NCI-H2171 treated with DMSO at 0.1 percent for 48 hours (cell line): ENCODE data around the gene OR51V1.
"Not testable (repeated sequence)": the region's sequence is repeated elsewhere in the genome, so short reads cannot be mapped to it uniquely, and the experiment has no call there.

ENCODE experiments used
- DNase-seq: peaks from one replicate; lab custom pipeline; 2025; lab: John Stamatoyannopoulos, UW

Gene OR51V1

DNA sequence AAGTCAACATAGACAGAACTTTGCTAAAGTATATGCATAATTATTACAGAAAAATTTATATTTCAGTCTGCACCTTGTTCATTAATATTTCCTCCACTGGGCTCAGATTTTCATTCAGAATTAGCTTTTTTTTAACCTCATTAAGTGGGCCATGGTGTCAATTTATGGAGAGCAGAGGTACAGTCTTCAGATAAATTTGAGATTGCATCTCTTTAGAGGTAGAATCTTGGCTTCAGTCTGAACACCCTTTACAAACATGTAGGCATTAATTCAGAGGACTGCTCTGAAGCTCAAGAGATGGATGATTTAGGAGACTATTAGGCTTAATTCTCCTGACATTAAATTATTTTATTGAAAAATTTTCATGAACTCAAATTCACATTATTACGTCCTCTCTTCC is 29.8 kb upstream of the OR51V1 start:
- DNase-seq, result no peak

DNA sequence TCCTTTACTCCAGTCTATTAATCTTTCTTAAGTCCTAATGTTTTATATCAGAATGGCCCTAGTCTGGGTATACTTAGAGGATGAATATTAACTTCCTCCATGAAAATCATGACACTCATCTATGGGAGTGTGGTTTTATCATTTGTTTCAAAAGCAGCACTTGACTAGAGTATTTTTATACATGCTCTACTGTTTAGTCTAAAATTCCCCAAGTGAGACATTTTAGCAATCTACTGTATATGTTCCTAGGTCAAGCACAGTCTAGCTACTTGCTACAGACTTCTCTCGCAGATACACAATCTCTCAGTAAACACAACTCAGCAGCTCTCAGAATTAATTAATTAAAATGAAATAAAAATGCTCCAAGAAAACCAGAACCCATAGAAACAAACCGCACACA is 29.3 kb upstream of the OR51V1 start:
- no peak for DNase-seq

DNA sequence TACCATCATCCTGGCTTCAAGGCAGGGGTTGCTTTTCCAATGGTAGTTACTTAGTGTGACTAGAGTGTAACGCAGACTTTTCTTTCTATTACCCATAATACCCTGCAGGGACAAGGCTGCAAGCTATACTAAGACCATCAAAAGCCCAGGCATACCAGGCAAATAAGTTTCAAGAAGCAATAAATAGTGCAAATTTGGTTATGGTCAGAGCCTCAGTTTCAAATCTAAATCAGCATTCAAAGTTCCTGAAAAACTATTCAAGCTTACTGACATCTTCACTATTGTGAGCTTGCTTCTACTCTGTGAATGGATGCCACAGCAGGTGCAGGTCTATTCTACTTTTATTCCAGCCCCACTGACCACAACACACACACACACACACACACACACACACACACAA is 28.9 kb upstream of the OR51V1 start:
- DNase-seq, result no peak

DNA sequence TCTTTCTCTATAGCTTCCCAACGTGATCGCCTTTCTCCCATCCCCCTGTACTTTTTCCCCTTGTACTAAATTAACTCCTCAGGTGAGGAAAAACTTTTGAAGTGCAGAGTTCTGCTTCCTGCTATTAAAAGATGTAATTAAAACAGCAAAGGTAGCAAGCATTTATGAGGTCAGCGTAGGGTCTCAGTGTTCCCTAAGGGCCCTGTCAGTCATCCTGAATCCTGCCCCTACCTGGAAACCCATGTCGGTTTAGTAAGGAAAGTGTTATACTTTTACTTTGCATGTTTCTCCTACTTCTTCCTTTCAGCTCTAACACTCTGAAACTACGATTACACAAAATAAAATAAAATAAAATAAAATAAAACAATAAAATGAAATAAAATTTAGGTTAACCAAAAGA is 27.6 kb upstream of the OR51V1 start:
- no peak for DNase-seq

DNA sequence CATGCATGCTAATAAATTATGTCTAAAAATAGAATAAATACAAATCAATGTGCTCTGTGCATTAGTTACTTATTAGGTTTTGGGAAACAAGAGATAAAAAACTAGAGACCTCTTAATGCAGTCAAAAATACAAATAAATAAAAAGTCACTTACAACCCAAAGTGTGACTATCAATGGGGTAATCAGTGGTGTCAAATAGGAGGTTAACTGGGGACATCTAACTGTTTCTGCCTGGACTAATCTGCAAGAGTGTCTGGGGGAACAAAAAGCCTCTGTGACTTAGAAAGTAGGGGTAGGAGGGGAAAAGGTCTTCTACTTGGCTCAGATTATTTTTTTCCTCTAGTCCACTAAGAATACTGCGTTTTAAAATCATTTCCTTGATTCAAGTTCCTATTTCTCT is 27.2 kb upstream of the OR51V1 start:
- DNase-seq, result no peak

DNA sequence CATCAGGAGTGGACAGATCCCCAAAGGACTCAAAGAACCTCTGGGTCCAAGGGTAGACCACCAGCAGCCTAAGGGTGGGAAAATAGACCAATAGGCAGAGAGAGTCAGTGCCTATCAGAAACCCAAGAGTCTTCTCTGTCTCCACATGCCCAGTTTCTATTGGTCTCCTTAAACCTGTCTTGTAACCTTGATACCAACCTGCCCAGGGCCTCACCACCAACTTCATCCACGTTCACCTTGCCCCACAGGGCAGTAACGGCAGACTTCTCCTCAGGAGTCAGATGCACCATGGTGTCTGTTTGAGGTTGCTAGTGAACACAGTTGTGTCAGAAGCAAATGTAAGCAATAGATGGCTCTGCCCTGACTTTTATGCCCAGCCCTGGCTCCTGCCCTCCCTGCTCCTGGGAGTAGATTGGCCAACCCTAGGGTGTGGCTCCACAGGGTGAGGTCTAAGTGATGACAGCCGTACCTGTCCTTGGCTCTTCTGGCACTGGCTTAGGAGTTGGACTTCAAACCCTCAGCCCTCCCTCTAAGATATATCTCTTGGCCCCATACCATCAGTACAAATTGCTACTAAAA is 26.3 kb upstream of the OR51V1 start, which contains the start of gene HBB:
Gene HBB (minus strand): TSS at position 340 of the 579 bp plus-strand sequence. CDS start 50 bp downstream, at position 290.
- DNase-seq, result peak; percentile 26

DNA sequence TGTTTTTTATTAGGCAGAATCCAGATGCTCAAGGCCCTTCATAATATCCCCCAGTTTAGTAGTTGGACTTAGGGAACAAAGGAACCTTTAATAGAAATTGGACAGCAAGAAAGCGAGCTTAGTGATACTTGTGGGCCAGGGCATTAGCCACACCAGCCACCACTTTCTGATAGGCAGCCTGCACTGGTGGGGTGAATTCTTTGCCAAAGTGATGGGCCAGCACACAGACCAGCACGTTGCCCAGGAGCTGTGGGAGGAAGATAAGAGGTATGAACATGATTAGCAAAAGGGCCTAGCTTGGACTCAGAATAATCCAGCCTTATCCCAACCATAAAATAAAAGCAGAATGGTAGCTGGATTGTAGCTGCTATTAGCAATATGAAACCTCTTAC is 25.0 kb upstream of the OR51V1 start:
- no peak for DNase-seq

DNA sequence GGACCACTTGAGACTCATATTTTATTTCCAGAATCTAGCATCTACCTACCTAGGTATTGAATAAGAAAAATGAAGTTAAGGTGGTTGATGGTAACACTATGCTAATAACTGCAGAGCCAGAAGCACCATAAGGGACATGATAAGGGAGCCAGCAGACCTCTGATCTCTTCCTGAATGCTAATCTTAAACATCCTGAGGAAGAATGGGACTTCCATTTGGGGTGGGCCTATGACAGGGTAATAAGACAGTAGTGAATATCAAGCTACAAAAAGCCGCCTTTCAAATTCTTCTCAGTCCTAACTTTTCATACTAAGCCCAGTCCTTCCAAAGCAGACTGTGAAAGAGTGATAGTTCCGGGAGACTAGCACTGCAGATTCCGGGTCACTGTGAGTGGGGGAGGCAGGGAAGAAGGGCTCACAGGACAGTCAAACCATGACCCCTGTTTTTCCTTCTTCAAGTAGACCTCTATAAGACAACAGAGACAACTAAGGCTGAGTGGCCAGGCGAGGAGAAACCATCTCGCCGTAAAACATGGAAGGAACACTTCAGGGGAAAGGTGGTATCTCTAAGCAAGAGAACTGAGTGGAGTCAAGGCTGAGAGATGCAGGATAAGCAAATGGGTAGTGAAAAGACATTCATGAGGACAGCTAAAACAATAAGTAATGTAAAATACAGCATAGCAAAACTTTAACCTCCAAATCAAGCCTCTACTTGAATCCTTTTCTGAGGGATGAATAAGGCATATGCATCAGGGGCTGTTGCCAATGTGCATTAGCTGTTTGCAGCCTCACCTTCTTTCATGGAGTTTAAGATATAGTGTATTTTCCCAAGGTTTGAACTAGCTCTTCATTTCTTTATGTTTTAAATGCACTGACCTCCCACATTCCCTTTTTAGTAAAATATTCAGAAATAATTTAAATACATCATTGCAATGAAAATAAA is 24.3 kb upstream of the OR51V1 start:
- no peak for DNase-seq

DNA sequence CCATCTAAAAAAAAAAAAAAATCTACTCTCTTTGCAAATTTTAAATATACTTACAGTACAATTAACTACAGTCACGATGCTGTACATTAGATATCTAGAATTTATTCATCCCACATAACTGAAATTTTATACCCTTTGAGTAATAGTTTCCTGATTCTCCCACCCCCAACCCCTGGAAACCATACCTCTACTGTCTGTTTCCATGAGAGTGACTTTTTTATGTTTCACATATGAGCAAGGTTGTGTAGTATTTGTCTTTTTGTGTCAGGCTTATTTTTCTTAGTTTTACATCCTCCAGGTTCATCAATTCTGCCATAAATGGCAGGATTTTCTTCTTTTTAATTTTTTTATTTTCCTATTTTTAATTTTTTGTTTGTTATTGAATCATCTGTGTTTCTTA is 23.2 kb upstream of the OR51V1 start:
- no peak for DNase-seq

DNA sequence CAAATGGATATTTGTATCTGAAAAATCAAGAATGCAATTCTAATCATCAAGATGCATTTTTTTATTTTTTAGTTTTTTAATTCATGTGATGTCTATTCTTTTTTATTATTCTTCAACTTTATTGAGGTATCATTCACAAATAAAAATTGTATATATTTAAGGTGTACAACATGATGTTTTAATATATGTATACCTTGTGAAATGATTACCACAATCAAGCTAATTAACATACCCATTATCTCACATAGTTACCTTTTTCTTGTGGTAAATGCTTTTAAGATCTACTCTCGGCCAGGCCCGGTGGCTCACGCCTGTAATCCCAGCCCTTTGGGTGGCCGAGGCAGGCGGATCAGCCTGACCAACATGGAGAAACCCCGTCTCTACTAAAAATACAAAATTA is 22.7 kb upstream of the OR51V1 start:
- no peak for DNase-seq

DNA sequence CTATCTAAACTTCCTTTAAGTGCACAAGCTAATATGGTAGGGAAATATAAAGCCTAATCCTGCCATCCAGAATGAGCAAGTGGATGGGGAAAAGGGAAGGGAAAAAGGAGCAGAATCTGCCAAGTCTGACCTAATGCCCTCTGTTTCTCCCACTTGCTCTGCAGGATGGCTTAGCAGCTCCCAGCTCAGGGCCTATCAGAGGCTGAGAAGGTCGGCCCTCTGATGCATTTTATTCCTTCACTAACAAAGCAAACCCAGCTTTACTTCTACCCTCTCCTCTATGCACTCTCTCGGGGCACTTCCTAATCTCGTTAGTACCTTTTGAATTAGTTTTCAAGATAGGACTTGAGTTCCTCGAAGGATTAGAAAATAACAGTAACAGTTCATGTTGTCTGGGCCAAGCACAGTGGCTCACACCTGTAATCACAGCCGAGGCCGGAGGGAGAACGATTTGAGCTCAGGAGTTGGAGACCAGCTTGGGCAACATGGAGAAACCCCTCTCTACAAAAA is 9.9 kb upstream of the OR51V1 start:
- DNase-seq, result no peak

DNA sequence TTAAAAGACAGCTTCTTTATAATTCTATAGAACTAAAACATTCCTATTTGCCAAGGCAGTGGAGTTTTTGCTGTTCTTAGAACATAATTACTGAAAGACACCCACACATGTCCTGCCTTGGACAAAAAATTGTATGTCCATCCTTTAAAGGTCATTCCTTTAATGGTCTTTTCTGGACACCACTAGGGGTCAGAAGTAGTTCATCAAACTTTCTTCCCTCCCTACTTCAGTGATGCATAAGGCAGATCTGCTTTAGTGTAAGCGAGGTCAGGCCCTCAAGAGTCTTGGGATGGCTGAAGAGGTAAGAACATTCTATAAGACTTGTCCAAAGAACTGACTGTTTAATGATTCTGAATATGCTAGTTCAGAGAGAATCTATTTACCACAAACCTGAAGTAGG is 4.3 kb upstream of the OR51V1 start:
- DNase-seq, result no peak

DNA sequence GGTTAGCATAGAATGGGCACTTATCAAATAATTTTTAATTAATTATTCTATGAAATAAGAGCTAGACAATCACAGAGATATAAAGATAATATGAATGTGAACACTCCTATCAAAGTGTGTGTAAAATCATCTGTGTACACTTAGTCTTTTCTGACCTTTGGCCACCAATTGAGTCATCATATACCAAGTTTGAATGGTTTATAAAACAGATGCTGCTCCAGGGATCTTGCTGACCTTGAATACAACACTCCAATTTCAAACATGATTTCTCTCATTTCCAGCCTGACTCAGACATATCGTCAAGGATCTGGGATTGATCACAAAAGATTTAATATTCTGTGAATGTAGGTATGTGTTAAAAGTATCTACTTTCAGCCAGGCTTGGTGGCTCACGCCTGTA is 2.9 kb upstream of the OR51V1 start:
- DNase-seq, result no peak

DNA sequence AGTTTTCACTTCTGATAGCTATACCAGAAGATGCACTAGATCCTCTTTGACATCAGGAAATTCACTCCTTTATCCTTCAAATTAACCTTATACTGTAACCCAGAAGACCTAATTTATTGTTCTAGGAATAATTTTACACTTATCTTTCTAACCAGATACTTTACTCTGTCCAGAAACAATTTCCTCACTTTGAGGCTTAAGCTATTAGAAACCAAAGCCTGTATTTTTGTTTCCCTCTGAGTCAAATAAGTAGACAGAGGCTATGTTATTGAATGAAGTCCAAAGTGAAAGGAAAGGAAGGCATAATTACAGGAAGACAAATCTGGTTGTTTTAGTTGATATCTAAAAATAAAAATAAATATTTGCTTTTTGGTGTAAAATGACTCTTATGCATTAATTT is 2.2 kb downstream of the OR51V1 start:
- DNase-seq, result no peak

DNA sequence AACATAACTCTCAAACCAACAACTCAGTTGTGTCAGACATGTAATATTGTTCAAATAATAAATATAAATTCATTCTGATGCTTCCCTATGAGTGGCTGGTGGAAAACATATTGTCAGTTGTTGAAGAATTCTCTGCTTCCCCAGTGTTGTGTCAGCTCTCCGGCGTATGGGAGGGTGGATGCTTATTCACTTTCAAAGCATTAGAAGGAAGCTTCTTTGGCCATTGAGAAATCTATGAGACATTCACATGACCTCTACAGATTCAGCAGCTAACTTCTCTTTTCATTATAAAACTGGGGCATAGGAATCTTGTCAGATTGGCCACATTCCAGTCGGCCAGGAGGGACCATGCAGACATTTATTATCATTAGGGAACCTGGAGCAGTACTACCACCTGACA is 2.9 kb downstream of the OR51V1 start:
- DNase-seq, result no peak

DNA sequence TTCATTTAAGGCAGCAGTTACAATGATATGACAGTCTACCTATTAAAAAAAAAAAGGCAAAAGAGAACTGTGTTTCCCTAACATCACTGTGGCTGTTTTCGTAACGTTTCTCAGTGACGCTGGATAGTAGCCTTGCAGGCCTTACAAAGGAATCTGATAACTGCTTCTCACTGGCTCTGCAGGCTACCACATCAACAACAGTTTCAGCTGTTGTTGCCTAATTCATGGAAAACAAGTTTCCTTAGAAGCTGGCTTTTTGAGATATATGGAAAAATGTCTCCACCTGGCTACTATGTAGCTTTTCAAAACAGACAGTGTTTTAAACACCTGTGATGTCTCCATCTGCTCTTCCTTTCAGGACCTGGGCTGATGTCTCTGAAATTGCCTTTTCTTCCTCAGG is 3.8 kb downstream of the OR51V1 start:
- no peak for DNase-seq

DNA sequence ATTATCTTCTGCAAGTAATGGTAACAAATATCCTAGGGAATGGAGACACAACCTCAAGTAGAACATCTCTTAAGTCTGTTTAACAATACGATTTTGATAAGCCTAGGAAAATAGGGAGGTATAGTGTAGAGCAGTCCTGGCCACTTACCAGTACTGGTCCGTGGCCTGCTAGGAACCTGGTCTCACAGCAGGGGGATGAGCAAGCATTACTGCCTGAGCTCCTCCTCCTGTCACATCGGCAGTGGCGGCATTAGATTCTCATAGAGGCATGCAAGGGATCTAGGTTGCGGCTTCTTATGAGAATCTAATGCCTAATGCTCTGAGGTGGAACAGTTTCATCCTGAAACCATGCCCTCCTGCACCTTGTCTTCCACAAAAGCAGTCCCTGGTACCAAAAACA is 4.4 kb downstream of the OR51V1 start:
- DNase-seq, result no peak

DNA sequence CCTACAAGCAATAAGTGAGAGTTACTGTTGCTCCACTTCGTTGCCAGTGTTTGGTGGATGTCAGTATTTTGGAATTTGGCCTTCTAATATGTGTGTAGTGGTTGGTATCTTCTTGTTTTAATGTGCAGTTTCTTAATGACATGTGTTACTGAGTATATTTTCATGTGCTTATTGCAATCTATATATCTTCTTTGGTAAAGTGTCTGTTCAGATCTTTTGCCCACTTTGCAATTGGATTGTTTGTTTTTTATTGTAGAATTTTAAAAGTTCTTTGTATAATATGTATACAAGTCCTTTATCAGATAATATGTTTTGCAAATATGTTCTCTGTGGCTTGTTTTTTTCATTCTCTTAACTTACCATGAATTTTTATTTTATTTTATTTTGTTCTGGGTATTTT is 7.7 kb downstream of the OR51V1 start:
- DNase-seq, result no peak

DNA sequence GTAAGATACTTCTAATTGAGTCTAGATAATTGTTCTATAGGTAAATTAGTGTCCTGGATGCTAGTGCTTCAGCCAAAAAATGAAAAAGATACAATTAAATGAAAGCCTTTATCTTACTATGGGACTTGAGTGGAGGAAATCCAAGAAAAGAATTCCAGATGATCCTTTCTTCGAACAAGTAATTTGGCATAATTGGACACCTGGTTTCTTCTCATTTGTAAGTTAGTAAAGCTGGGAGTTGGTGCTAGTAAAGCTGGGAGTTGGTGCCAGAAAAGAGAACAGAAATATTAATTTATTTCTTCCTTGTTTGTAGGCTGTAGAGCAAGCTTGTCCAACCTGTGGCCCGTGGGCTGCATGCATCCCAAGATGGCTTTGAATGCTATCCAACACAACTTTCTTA is 12.3 kb downstream of the OR51V1 start:
- no peak for DNase-seq

DNA sequence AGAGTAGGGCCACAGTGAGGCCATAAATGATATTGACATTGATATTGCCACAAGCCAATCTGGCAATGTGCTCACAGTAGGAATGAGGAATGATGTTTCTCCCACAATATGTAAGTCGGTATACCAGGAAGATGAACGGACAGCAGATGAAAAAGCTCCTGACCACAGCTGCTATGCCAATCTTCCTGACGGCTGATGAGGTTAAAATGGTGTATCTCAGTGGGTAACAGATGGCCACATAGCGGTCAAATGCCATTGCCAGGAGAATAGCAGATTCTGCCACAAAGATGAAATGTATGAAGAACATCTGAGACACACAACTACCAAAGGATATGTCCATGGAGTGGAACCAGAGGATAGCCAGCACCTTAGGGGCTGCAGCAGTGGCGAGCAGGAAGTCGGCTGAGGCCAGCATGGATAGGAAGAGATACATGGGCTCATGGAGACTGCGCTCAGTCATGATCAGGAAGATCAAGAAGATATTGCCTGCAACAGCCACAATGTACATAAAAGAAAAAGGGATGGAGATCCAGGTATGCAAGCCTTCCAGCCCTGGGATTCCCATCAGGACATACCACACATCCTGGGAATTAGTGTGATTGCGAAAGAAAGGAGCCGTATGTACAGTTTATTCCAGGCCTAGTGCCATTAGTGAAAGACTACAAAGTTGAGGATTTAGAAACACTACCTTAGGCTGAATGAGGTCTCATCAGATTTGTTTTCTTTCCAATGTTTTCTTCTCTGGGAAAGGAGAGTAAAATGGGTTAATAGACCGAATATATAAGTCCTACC is 22.2 kb downstream of the OR51V1 start:
- no peak for DNase-seq

DNA sequence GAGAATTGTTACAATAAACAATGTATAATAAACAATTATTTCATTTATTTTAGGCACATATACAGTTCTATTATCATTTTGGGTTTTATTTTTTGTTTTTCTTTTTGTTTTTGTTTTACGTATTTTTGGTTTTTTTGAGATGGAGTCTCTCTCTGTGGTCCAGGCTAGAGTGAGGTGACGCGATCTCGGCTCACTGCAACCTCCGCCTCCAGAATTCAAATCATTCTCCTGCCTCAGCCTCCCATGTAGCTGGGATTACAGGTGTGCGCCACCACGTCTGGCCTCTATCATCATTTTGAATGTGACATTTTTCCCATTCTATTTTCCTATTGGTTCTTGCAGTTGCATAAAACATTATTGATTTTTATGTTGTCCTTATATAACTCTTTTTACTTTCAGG is 25.5 kb downstream of the OR51V1 start:
- DNase-seq, result no peak

DNA sequence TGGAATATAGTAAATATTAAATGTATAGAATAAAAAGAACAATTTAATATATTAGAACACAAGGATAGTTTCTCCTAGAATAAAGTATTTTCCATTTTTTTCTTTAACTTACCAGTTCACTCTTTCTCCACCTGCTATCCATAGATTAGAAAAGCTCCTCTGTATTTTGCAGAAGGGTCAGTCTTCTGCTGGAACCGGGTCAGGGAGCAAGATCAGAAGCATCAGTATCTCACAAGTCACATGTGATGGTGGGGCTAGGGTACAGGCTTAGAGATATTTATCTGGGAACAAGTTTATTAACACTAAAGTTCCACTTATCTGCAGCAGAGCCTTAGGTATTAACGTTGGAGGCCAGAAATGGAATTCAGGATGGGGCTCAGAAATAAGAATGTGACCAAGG is 28.6 kb downstream of the OR51V1 start:
- no peak for DNase-seq

DNA sequence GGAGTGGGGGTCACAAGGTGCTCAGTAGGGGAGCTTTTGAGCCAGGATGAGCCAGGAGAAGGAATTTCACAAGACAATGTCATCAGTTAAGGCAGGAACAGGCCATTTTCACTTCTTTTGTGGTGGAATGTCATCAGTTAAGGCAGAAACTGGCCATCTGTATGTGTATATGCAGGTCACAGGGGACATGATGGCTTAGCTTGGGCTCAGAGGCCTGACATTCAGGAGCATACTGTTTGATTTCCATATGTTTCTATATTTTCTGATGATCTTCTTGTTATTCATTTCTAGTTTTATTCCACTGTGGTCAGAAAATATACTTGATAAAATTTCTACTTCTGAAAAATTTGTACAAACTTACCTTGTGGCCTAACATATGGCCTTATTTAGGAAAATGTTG is 34.6 kb downstream of the OR51V1 start:
- DNase-seq, result not testable (repeated sequence)
